GM12878 (cell line): Measurements from ENCODE around the gene SPAG16. TPM values are rescaled to one million over a fixed set of nuclear protein-coding genes. Genes with fewer than 3 reads are reported as not detected.

ENCODE experiments used
- ATAC-seq: fragments of 200-7000 bp; cut with Tn5 transposase; 3 replicates; pipeline ENCODE4 v1.9.1; 2020; ENCODE audit warnings: mild to moderate bottlenecking, moderate library complexity
- BruUV-seq: library from RNA; stranded (reverse); fragments of 400-500 nt; replicated peaks from 2 replicates; lab custom pipeline; 2021; lab: Mats Ljungman, UMichigan
- CTCF ChIA-PET: fragments of 300-600 bp; sonication (Branson Sonifier 250); formaldehyde crosslinking; extraction: SDS; loops from one replicate; lab custom pipeline; 2021; ENCODE audit warnings: inconsistent platforms; lab: Yijun Ruan, JAX
- POLR2A ChIA-PET: fragments of 350-600 bp; formaldehyde crosslinking; extraction: SDS; loops from one replicate; lab custom pipeline; 2021; ENCODE audit warnings: inconsistent platforms; lab: Charles Lee
- RAD21 ChIA-PET: fragments of 300-600 bp; sonication (Branson Sonifier 250); formaldehyde crosslinking; loops from one replicate; lab custom pipeline; 2023; ENCODE audit warnings: antibody characterized with exemption; ENCODE audit not compliant: unreplicated experiment; lab: Charles Lee
- SMC1A ChIA-PET: fragments of 300-600 bp; sonication (Branson Sonifier 250); formaldehyde crosslinking; loops from one replicate; lab custom pipeline; 2023; ENCODE audit not compliant: unreplicated experiment, uncharacterized antibody; lab: Charles Lee
- DNase-seq: peaks from one replicate; pipeline ENCODE4 v3.0.0-alpha.2; 2011; ENCODE audit warnings: low read depth, low spot score
- FAIRE-seq: peaks from 3 replicates; lab custom pipeline; 2011; peaks lifted over from hg19 to GRCh38; lab: Jason Lieb, UNC
- H2AFZ ChIP-seq: 2 replicates; pipeline ENCODE4 v1.6.0; 2011; ENCODE audit warnings: low read depth, low read length, control low read depth; ENCODE audit not compliant: control insufficient read depth
- H3K27ac ChIP-seq: 2 replicates; pipeline ENCODE4 v1.5.1; 2011; ENCODE audit warnings: control low read depth; ENCODE audit not compliant: control insufficient read depth, insufficient read depth
- H3K27me3 ChIP-seq, 2 experiments: replicated peaks in 1 of 2; 2 replicates each; pipeline versions ENCODE4 v1.6.0 to v1.6.1; 2011; ENCODE audit warnings: low read length in 1 of 2; ENCODE audit not compliant: control insufficient read depth in 2 of 2, insufficient read depth in 2 of 2
- H3K36me3 ChIP-seq, 2 experiments: 2 replicates each; pipeline ENCODE4 v1.5.1; 2011; ENCODE audit warnings: low read length in 1 of 2; ENCODE audit not compliant: control insufficient read depth in 2 of 2, insufficient read depth in 2 of 2
- H3K4me1 ChIP-seq: 2 replicates; pipeline ENCODE4 v1.6.1; 2011; ENCODE audit warnings: mild to moderate bottlenecking, low read length, moderate library complexity, mixed read lengths; ENCODE audit not compliant: control insufficient read depth, insufficient read depth
- H3K4me2 ChIP-seq: 2 replicates; pipeline ENCODE4 v1.6.0; 2011; ENCODE audit warnings: control low read depth; ENCODE audit not compliant: control insufficient read depth, insufficient read depth
- H3K4me3 ChIP-seq: fragments of 200-600 bp; sonication (generic); 2 replicates; pipeline ENCODE4 v1.5.1; 2016
- H3K79me2 ChIP-seq: 2 replicates; pipeline ENCODE4 v1.6.0; 2011; ENCODE audit warnings: low read length; ENCODE audit not compliant: control insufficient read depth, insufficient read depth
- H3K9ac ChIP-seq: 2 replicates; pipeline ENCODE4 v1.8.0; 2011; ENCODE audit warnings: low read length, control low read depth, mixed read lengths; ENCODE audit not compliant: control insufficient read depth, insufficient read depth
- H3K9me3 ChIP-seq: replicated peaks from 3 replicates; pipeline ENCODE4 v1.5.1; 2011; ENCODE audit warnings: mild to moderate bottlenecking, low read length; ENCODE audit not compliant: control insufficient read depth, insufficient read depth
- H4K20me1 ChIP-seq: 2 replicates; pipeline ENCODE4 v1.6.0; 2011; ENCODE audit not compliant: control insufficient read depth, insufficient read depth
- ATF2 ChIP-seq: IDR thresholded peaks from 2 replicates; pipeline ENCODE4 v1.6.1; 2012; ENCODE audit warnings: low read length, inconsistent platforms
- DPF2 ChIP-seq: fragments of 450-650 bp; IDR thresholded peaks from 2 replicates; pipeline ENCODE4 v1.6.1; 2017; ENCODE audit warnings: mild to moderate bottlenecking
- E2F4 ChIP-seq: IDR thresholded peaks from 2 replicates; pipeline ENCODE4 v1.6.1; 2012; ENCODE audit warnings: low read depth, low read length, improper control_type of control experiment
- EGR1 ChIP-seq, 2 experiments: IDR thresholded peaks; 1 replicate in 1 of 2; 2 replicates in 1 of 2; pipeline ENCODE4 v1.6.1; 2011 to 2012; ENCODE audit warnings: low read depth in 2 of 2, low read length in 2 of 2, borderline replicate concordance in 1 of 2, mild to moderate bottlenecking in 1 of 2, moderate library complexity in 1 of 2
- GATAD2B ChIP-seq: fragments of 450-650 bp; conservative IDR thresholded peaks from 2 replicates; pipeline ENCODE4 v1.6.1; 2017; ENCODE audit warnings: low read depth, mild to moderate bottlenecking, moderate library complexity
- MXI1 ChIP-seq: fragments of 150-350 bp; IDR thresholded peaks from 2 replicates; pipeline ENCODE4 v1.6.1; 2011; ENCODE audit warnings: low read depth, mild to moderate bottlenecking, inconsistent platforms, low read length, improper control_type of control experiment
- SMAD1 ChIP-seq: fragments of 450-650 bp; IDR thresholded peaks from 2 replicates; pipeline ENCODE4 v1.6.1; 2018; ENCODE audit warnings: mild to moderate bottlenecking, low read depth; ENCODE audit not compliant: partially characterized antibody
- WRNIP1 ChIP-seq: IDR thresholded peaks from 2 replicates; pipeline ENCODE4 v1.6.1; 2011; ENCODE audit warnings: low read depth, low read length, improper control_type of control experiment, borderline replicate concordance
- ZBTB40 ChIP-seq: fragments of 450-650 bp; IDR thresholded peaks from 2 replicates; pipeline ENCODE4 v1.6.1; 2016; ENCODE audit warnings: mild to moderate bottlenecking, moderate library complexity, borderline replicate concordance
- WGBS: methylation state at CpG from one replicate; pipeline ENCODE4 v1.1.6; 2016; ENCODE audit warnings: low lambda C conversion rate; ENCODE audit not compliant: insufficient replicate concordance, insufficient coverage; ENCODE audit errors: missing lambda C conversion rate; 5-methylcytosine and 5-hydroxymethylcytosine counted together
- in situ Hi-C: fragments of 300-500 bp; cut with MboI; formaldehyde crosslinking; loops from 9 replicates; pipeline ENCODE4 v1.14.3; 2018; ENCODE audit warnings: mixed read lengths
- intact Hi-C: fragments of 100-400 bp; cut with micrococcal nuclease; formaldehyde crosslinking; loops from one replicate; pipeline ENCODE4 v1.14.2; 2022; ENCODE audit not compliant: unreplicated experiment
- polyA plus RNA-seq, 11 experiments: library from polyadenylated mRNA; depleted of rRNA in 4 of 11; unstranded in 6 of 11; stranded (reverse) in 5 of 11; fragments of >200 nt; fragmentation: Nextera tagmentation in 4 of 11; fragmentation: Illumina TruSeq in 1 of 11; extraction: Ambion mirVana in 4 of 11; extraction: Trizol in 1 of 11; gene quantifications; 1 replicate in 1 of 11; 2 replicates in 10 of 11; pipeline versions ENCODE4 v1.2.1 to v1.2.3, GENCODE V29; 2011 to 2016; ENCODE audit warnings: inconsistent platforms in 2 of 11, missing spikeins in 2 of 11, low read depth in 1 of 11
- total RNA-seq, 4 experiments: library from RNA; depleted of rRNA in 3 of 4; stranded (reverse); fragments of >200 nt in 3 of 4; fragmentation: Illumina TruSeq in 1 of 4; extraction: Trizol in 1 of 4; gene quantifications; 2 replicates each; pipeline versions ENCODE4 v1.2.1 to v1.2.3, GENCODE V29; 2013 to 2021

SPAG16 gene
- total and polyA plus RNA-seq, 10 of the 15 experiments (the other 5 are each of a cell fraction or from before 2014, with no cell fraction given): 6.0 to 25.0 (median 15.2) TPM

- TF ChIP-seq E2F4 (no peak), WRNIP1 (no peak), SMAD1 (no peak)
- FAIRE-seq: no peak
- DNase-seq: no peak
- intact Hi-C loops (no loop called here), in situ Hi-C loops (no loop called here)
- 11% methylated on average over 2 of the region's 2 CpGs for WGBS
- H3K36me3 ChIP-seq: no peaks in the 10 kb centered on the region
- ChIA-PET SMC1A (no interaction called here), CTCF (interaction anchor here (0.8 kb wide), 1 partner anchor 12 kb away, joined by 3 read pairs; no protein-coding TSS in a partner anchor), RAD21 (no interaction called here), POLR2A (no interaction called here)
- no peaks in the 10 kb centered on the region for H3K9me3 ChIP-seq
- no peak overlapping the region for H2AFZ ChIP-seq
- ATAC-seq: no peak
- H3K9ac ChIP-seq: no peak overlapping the region
- no peaks in the 10 kb centered on the region for H4K20me1 ChIP-seq
- H3K4me3 ChIP-seq: no peak overlapping the region
- H3K79me2 ChIP-seq: no peaks in the 10 kb centered on the region
- no peaks in the 10 kb centered on the region for H3K27me3 ChIP-seq
- H3K27ac ChIP-seq: no peak overlapping the region
- no peaks in the 10 kb centered on the region for H3K4me1 ChIP-seq
- no TSS peak for BruUV-seq
- H3K4me2 ChIP-seq: no peak overlapping the region
Observed at GRCh38 chr2:214169736-214170135, 885.5 kb downstream of the SPAG16 start.

GRCh38 chr2:214174563-214174962 lies 890.3 kb downstream of the SPAG16 start:
- CTCF ChIA-PET: no interaction called here
- no peaks in the 10 kb centered on the region for H4K20me1 ChIP-seq
- RAD21 ChIA-PET: no interaction called here
- WGBS: 0% methylated on average over 1 of the region's 1 CpG
- no peaks in the 10 kb centered on the region for H3K4me1 ChIP-seq
- no TSS peak for BruUV-seq
- DNase-seq: no peak
- H3K4me3 ChIP-seq: no peak overlapping the region
- H3K4me2 ChIP-seq: no peak overlapping the region
- no peak overlapping the region for H3K27ac ChIP-seq
- no peak overlapping the region for H3K9ac ChIP-seq
- in situ Hi-C loops: no loop called here
- H3K79me2 ChIP-seq: no peaks in the 10 kb centered on the region
- no peaks in the 10 kb centered on the region for H3K27me3 ChIP-seq
- POLR2A ChIA-PET: no interaction called here
- intact Hi-C loops: no loop called here
- H3K9me3 ChIP-seq: no peaks in the 10 kb centered on the region
- SMC1A ChIA-PET: no interaction called here
- no peak for ATAC-seq
- TF ChIP-seq GATAD2B: no peak
- TF ChIP-seq MXI1: no peak
- no peak for TF ChIP-seq DPF2
- no peak for TF ChIP-seq ATF2
- TF ChIP-seq ZBTB40: no peak
- no peak for TF ChIP-seq EGR1 (IDR thresholded peaks at IDR 0.05; ENCODE audit: borderline replicate concordance in 1 of 2, low read depth in 2 of 2, low read length in 2 of 2)
- TF ChIP-seq, all 136 proteins: peak for 0
- Histone ChIP-seq H2AFZ (no peak overlapping the region), H3K36me3 (no peaks in the 10 kb centered on the region)
- FAIRE-seq: no peak
